Measurements from ENCODE around the gene ANAPC15.
A peak's percentile ranks its signal among the peaks of the same experiment; 100 is the strongest.

The ANAPC15 gene

DNA sequence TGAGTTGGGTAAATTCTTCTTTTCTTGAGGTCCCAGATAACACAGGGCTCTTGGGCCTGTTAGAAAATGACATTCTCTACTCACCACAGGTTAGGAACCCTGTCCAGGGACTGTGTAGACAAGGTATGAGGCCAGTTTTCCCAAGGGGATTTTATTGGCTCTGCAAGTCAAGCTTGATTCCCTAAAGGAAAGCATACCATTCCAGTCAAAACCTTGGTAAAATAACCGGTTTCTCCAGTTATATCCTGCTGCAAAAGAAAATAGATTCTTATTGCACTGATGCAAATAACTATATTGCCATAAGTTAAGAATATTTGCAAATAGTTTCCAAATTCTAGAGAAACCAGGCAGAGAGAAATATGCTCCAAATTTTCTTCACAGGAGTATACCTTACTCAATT, 13.5 kb upstream of the ANAPC15 start:
- no peak for DNase-seq (ENCODE audit: low read depth in 2 of 2)

DNA sequence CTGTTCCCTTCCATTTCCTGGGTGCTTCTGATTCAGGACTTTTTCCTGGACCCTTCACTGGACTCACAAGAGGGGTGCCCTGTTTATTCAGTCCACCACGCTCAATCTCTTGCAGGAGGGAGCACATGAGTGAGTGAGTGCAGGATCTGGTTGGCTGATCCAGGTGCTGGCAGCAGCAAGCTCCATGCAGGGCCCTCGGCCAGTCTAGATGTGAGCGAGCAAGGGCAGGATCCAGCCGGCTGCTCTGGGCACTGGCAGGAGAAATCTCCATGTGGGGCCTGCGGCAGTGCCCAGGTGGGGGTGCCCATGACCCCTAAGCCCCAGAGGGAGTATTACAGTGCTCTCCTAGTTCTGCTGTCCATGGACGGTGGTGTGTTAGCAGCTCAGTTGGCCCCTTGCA, 11.6 kb upstream of the ANAPC15 start:
- DNase-seq (ENCODE audit: low read depth in 2 of 2): no peak

DNA sequence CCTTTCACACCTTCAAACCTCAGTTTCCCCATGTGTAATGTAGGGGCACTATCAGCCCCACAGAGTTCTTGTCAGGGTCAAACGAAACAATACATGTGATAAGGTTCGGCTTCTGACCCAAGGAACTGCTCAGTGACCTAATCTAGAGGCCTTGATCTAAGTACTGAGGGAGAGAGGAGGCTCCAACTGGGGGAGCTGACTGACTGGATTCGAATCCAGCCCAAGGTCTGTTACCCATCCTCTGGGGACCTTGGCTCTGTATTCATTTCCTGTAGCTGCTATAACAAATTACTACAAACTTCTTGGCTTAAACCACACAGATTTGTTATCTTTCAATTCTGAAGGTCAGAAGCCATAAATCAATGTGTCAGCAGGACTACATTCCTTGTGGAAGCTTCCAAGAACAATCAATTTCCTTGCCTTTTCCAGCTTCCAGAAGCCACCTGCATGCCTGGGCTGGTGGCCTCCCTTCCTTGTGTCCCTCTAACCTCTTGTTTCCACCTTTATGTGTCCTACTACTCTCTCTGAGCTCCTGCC, 10.7 kb upstream of the ANAPC15 start:
- no peak for DNase-seq (ENCODE audit: low read depth in 2 of 2)

DNA sequence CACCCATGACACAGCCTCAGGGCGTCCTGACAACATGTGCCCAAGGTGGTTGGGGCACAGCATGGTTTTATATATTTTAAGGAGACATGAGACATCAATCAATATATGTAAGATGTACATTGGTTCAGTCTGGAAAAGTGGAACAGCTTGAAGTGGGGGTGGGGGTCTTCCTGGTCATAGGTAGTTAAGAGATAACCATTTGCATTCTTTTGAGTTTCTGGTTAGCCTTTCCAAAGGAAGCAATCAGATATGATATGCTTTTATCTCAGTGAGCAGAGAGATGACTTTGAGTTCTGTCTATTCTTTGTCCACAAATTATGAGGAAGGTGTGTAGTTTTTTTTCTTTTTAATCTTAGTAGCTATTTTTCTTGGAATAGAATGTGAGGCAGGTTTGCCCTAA, 10.1 kb upstream of the ANAPC15 start:
- DNase-seq (ENCODE audit: low read depth in 2 of 2): no peak

DNA sequence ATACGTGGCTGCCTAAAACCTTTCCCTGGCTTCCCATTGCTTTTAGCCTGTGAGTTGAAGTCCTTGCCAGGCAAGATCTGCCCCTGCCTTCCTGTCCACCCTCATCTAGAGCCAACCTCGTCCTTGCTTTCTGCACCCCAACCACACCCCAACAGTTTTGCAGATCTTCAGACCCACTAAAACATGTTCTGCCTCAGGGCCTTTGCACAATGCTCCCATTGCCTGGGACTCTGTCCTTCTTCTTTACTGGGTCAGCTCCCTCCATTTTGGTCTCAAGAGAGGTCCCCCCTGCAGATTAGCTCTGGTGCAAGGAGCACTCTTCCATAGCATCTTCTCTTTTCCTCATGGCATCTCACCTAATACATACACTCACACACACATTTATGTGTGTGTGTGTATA, 8.4 kb upstream of the ANAPC15 start:
- DNase-seq (ENCODE audit: low read depth in 2 of 2): no peak

DNA sequence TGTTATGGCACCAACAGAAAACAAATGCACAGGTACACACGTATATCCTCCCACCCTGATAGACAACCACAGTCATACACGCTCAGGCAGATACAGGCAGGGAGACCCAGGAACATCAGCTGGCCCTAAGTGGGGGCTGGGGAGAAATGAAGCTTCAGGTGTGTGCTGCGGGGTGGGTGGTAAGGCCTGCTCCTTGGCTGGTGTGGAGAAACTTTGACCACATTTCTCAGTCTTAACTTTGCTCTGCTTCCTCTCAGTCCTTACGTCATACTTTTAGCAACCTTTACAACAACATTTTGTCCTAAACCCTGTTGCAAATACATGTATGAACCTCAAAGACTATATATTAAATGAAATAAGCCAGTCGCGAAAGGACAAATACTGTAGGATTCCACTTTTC, 6.7 kb upstream of the ANAPC15 start:
- DNase-seq (ENCODE audit: low read depth in 2 of 2): no peak

DNA sequence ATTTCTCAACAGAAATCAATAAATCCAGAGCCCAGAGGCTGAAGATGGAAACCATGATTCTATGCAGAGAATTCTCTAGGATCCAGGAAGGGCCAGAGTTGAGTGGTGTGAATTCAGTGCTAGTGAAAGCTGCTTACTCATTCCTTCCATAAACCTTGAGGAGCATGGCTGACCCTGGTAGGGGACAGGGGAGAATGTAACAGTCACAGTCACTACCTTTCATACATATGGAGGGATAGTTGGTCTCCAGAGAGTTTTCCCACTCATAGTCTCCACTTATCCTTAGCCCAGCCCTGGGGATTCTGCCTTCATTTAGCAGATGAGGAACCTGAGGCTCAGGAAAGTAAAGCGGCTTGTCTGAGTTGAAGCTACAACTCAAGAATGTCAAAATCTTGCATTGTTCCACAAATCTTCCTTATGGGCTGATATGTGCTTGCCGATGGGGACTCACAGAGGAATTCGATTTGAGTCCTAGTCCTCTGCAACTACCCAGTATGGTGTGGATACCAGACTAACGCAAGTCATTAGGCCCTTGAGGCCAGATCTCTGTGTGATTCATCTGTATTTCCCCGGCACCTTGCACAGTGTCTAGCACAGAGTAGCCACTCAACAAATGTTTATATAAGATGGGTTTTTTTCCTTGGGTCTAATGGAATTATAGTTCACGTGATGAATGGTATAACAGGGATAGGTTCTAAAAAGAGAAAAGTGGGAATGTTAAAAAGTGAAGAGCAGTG, 3.7 kb upstream of the ANAPC15 start:
- no peak for DNase-seq (ENCODE audit: low read depth in 2 of 2)

DNA sequence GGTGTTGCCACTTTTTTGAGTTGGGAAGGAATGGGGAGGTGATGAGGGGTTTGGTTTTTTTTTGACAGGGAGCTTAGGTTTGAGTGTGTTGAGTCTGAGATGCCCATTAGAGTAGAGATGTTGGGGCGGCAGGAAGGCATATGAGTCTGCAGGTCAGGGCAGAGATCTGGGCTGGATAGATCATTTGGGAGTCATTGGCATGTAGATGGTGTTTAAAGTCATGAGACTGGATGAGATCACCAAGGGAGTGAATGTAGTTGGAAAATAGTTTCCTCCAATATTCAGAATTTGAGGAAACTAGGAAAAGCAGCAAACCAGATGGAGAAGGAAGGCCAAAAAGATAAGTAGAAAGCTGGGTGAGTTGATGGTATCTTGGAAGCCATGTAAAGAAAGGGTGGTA, 2.1 kb upstream of the ANAPC15 start:
- no peak for DNase-seq (ENCODE audit: low read depth in 2 of 2)

DNA sequence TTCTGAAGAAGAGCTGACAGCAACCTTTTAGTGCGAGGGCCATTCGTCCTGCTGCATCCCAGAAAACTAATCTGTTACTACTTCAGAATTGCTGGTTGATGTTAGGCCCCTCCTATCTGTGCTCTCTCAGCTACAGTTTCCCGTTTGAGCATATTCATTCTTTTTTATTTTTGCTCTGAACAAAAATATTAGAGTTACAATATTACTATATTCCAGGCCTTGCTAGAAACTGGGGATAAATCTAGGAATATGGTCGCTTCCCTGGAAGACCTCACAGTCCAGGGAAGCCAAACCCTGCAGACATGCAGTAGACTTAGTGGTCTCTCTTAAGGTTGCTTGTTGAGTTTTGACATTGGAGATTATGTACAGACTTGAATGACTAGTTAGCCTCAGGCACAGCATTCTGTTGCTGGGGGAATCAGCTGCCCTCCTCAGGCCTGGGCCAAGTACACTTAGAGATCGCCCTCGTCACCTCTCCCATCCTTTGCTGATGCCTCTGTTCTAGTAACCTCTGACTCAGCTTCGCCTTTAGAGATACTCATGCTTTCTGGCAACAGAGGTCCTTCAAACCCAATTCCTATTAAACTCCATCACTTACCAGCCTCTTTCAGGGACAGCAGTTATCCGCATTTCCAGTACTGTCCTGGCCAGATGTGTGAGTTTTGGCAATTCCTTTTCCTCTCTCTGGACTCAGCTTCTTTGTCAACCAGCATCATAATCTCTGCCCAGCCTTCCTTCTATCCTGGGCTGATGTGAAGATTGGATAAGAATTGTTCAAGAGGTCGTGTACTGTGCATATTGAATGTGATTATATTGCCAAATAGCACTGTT, 698 bp upstream of the ANAPC15 start:
- no peak for DNase-seq (ENCODE audit: low read depth in 2 of 2)

DNA sequence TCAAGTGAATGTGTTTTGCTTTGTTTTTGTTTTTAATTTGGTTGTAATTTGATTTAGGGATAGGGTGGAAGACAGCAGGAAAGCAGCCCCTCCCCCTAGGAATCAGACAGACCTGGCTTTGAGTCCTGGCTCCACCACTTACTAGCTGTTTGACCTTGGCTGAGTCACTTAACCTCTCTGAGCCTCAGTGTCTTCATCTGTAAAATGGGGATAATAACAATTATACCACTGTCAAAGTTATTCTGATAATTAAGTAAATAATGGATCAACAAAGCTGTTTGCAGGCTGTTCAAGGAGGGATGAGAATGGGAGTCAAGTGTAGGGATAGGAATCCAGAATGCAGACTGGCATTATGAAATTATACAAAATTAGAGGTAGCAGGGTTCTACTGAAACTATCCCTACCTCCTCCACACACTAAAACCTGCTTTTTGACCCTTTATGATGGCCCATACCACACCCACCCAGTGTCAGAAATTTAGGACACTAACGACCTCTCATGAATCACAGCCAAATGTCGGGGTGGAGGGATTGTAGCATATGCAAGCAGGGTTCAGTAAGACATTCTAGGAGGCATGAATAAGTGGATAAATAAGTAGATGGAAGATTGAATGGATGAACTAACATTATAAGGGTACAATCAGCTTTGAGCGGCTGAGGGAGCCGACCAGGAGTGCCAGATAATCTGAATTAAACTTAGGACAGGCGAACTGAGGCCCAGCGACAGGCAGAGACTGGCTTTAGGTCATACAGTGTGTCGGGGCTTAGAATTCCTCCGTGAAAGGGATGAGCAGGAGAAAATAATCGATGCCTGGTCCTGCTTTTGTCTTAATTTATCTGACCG, 974 bp downstream of the ANAPC15 start:
- DNase-seq (ENCODE audit: low read depth in 2 of 2): no peak

DNA sequence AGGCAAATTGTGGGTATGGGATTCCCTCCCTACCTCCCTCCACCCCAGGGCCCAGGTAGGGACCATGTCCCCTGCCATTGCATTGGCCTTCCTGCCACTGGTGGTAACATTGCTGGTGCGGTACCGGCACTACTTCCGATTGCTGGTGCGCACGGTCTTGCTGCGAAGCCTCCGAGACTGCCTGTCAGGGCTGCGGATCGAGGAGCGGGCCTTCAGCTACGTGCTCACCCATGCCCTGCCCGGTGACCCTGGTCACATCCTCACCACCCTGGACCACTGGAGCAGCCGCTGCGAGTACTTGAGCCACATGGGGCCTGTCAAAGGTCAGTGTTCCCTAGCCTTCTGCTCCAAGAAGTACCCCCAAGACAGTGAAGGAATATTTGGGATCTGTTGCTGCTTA, 6.6 kb downstream of the ANAPC15 start, which contains the start of gene TOMT:
Gene TOMT, plus strand, starts transcription at position 37 of the 400 bp plus-strand sequence. Its CDS starts 28 bp downstream, at position 65.
- DNase-seq (ENCODE audit: low read depth in 2 of 2): no peak

DNA sequence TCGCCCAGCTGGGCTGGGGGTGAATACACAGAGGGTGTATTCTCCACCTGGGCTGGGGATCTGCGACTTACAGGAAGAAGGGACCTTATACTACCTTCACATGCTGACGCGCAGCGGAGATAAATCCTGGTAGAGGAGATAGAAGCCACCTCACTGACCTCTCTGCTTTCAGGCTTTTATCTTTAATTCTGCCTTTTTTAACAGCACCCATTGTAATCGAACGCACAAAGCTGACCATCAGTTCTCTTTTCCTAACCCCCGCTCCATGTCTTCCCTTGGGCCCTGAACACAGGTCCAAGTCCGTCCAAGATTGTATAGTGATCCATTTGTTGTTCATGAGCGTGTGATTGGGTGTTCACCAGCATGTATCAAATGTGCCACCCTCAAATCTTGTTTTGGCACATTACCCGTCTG, 8.7 kb downstream of the ANAPC15 start:
- no peak for DNase-seq (ENCODE audit: low read depth in 2 of 2)

DNA sequence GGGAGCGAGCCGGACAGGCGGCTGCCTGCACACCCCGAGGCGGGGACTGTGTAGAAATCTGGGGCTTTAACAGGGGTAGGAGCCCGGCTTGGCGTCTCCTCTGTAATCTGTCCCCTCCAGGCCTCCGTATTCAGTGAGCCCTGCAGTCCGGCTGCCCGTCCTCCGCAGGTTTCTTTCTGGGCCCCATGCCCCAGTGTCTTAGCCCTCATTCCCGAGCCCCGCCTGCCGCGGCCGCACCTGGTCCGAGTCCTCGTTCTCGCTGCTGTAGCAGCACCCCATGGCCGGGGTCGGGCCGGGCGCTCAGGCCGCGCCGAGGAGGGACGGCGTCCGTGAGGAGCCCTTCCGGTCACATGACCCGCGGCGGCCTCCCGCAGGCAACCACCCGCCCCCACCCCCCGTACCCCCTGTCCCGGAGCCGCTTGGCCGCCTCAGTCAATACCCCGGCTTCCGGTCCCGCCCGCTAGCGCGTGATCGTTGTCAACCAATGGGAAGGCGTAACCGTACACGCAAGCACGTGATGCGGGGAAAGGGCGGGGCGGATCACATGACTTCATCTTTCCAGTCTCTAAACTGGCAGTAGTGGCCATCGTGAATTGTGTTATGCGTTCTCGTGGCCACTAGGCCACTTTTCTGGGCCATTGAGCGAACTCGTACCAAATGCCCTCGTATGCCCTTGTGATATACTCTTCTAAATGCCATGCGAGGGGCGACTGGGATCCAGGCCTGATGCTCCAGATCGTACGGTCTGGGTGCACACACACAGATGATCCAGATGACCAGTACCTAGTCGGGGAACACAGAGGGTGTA, 9.3 kb downstream of the ANAPC15 start, which contains the start of gene LAMTOR1:
Gene LAMTOR1, minus strand, starts transcription at position 352 of the 808 bp plus-strand sequence. Its CDS starts 73 bp downstream, at position 279.
- peak; percentile 98 for DNase-seq (ENCODE audit: low read depth in 2 of 2)

DNA sequence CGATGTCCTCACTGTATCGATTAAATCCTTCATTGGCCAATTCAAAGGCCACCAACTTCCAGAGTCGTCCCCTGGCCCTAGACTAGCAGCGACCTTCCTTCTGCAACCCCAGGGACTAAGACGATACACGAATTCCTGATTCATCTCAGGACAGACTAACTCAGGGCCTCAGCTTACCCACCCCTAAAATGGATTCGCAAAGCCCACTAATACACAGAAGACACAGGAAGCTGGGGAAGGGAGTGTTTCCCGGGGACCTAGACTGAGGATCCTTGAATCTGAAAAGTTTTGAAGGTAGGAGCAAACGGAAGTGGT, 9.9 kb downstream of the ANAPC15 start:
- DNase-seq (ENCODE audit: low read depth in 2 of 2): no peak

DNA sequence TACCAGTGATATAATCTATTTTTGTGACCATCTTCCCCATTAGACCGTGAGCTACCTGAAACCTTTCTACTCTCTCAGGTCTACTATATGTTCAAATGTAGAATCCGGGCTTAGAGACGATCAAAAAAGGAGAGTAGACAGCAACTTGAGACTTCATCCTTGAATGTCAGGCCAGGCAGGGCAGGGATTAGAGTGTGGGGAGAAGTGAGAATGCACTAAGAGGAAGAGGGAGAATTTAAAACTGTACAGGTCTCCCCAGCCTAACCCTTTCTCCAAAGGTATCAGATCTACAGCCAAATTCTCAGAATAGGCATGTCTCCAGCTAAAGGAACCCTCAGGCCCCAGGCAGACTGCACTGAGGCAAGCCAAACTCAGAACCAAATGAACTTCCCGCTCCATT, 10.3 kb downstream of the ANAPC15 start:
- no peak for DNase-seq (ENCODE audit: low read depth in 2 of 2)

DNA sequence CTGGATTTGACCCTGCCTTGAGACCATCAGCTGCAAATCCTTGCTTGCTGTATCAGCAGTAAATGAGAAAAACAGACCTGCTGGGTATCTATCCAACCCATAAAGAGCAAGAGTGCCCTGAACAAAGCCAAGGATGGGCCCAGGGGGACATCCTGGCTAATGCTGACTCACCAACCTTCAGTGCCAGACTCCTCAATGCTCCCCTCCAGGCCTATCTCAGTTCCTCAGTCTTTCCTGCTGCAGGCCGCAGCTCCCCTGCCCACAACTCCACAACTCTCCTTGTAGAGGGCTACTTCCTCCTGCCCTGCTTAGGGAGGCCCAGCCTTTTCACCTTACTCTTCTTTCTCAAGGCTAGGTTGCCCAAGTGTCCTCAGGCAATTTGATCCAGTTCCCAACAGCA, 12.0 kb downstream of the ANAPC15 start:
- no peak for DNase-seq (ENCODE audit: low read depth in 2 of 2)

DNA sequence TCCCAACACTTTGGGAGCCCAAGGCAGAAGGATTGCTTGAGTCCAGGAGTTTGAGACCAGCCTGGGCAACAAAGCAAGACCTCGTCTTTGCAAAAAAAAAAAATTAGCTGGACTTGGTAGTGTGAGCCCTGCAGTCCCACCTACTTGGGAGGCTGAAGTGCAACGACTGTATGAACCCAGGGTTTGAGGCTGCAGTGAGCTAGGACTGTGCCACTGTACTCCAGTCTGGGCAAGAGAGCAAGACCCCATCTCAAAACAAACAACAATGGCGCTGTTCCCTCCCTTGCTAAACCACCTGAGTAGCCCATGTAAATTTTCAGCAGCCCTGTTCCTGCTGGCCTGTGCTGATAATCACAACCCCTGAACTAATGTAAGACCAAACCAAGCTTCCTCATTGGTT, 12.5 kb downstream of the ANAPC15 start:
- DNase-seq (ENCODE audit: low read depth in 2 of 2): no peak

DNA sequence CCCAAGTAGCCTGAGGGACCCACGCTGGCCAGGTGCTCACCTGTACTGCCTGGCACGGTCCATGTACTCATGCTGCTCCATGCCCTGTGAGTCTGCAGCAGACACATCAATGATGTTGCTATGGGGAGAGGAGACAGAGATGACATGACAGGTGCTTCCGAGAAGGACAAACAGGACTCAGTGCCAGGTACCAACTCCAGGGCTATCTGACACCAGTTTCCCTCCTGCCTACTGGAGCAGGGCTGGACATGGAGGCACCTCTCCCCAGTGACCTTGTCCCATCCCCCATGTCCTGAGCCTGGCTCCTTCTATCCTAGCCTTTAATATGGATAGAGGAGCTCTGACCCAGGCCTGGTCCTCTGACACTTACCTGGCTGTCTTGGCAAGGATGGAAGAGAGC, 13.8 kb downstream of the ANAPC15 start:
- no peak for DNase-seq (ENCODE audit: low read depth in 2 of 2)

DNA sequence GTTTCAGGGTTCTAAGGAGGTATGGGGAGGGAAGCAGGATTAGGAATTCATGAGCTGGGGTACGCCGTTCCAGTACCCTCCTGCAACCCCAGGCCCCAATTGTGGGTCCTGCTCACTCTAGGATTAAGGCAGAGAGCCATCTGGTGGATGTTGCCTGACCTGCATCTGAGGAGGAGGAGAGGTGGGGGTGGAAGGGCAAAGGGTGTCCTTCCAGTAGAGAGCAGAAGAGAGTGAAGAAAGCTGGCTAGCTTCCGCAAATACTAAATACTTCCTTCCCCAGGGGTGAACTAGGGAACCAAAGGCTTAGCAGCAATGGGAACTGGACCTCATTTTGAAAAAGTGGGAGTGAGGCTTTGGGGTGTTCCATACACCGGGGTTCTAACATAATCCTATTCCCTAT, 21.2 kb downstream of the ANAPC15 start:
- DNase-seq (ENCODE audit: low read depth in 2 of 2): no peak

DNA sequence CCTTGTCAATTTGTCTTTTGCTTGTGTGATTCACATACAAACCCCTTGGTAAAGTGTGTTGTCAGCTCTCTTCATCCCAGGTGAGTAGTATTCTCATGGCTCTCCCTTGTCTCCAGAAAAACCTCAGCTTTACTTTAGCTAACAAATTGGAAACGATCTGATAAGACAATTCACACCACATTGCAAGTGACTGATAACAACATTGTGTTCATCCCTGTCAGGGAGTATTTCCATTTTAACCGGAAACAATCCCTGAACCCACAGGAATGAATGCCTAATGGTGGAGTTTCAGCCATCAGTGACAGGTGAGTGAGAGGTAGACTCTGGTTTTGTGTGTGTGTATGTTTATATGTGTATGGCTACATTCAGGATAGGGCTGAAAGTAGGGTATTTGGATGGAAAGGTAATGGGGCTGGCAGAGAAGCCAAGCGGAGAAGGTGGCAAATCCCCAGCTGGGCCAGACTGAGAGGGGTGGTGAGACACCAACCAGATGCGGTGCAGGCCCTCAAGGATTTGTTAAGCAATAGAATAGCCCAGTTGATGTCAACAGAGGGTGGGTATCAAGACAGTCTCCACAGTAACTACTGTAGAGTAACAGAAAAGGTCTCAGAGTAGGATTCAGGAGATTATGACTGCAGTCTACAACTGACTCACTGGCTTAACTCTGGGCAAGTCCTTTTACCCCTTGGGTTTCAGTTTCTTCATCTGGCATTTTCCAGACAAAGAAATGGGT, 24.3 kb downstream of the ANAPC15 start:
- no peak for DNase-seq (ENCODE audit: low read depth in 2 of 2)

All from fibroblast of skin of left quadriceps (primary cell).